ENCODE results near the gene GNGT2.

- TF ChIP-seq CTCF (IDR thresholded peaks at IDR 0.05; ENCODE audit: insufficient read depth, low read depth, low read length) (no peak), EZH2 (IDR thresholded peaks at IDR 0.05; ENCODE audit: insufficient read depth, low read length) (no peak)
These were observed 49.3 kb upstream of the GNGT2 start for GRCh38 chr17:49259663-49260010.

Data from astrocyte (in vitro differentiated cells and primary cell).